WTC11 (cell line): ENCODE results near the gene SLC6A18. TPM values are rescaled to one million over a fixed set of nuclear protein-coding genes. Genes with fewer than 3 reads are reported as not detected.
"Not testable (repeated sequence)": the region's sequence is repeated elsewhere in the genome, so short reads cannot be mapped to it uniquely, and the experiment has no call there.

Source experiments
- ATAC-seq: fragments of 200-7000 bp; cut with Tn5 transposase; 2 replicates; pipeline ENCODE4 v1.10.0; 2021; ENCODE audit warnings: mild to moderate bottlenecking, moderate library complexity
- CTCF ChIA-PET: fragments of 300-600 bp; sonication (Branson Sonifier 250); formaldehyde crosslinking; loops from one replicate; lab custom pipeline; 2021; ENCODE audit warnings: antibody characterized with exemption; lab: Charles Lee
- POLR2A ChIA-PET: fragments of 350-600 bp; sonication (Branson Sonifier 250); formaldehyde crosslinking; loops from one replicate; lab custom pipeline; 2021; ENCODE audit warnings: antibody characterized with exemption; lab: Charles Lee
- DNase-seq: peaks from one replicate; pipeline ENCODE4 v3.0.0; 2021; ENCODE audit warnings: low spot score
- H3K27ac Mint-ChIP-seq: 2 replicates; pipeline ENCODE4 v1.8.0; 2021; ENCODE audit warnings: mixed read lengths
- H3K27me3 Mint-ChIP-seq: 2 replicates; pipeline ENCODE4 v1.8.0; 2021; ENCODE audit warnings: low read depth, mild to moderate bottlenecking, moderate library complexity, mixed read lengths
- H3K36me3 Mint-ChIP-seq: 2 replicates; pipeline ENCODE4 v1.8.0; 2021; ENCODE audit warnings: mixed read lengths
- H3K4me1 Mint-ChIP-seq: 2 replicates; pipeline ENCODE4 v1.8.0; 2022; ENCODE audit warnings: mixed read lengths
- H3K4me3 Mint-ChIP-seq: 2 replicates; pipeline ENCODE4 v1.8.0; 2021; ENCODE audit warnings: mild to moderate bottlenecking, moderate library complexity, mixed read lengths
- H3K9me3 Mint-ChIP-seq: 2 replicates; pipeline ENCODE4 v1.8.0; 2021; ENCODE audit warnings: mixed read lengths
- ATF2 ChIP-seq: sonication (generic); formaldehyde crosslinking; IDR thresholded peaks from 2 replicates; pipeline ENCODE4 v1.8.1; 2022; ENCODE audit warnings: low read depth, missing genetic modification reagents, borderline replicate concordance
- CBFB ChIP-seq: sonication (generic); formaldehyde crosslinking; IDR thresholded peaks from 2 replicates; pipeline ENCODE4 v1.8.1; 2022; ENCODE audit warnings: mild to moderate bottlenecking, low read depth, missing genetic modification reagents
- EMX1 ChIP-seq: fragments of 250-450 bp; sonication (Bioruptor Pico); IDR thresholded peaks from 2 replicates; pipeline ENCODE4 v1.8.0; 2021; ENCODE audit warnings: mild to moderate bottlenecking
- FOXK1 ChIP-seq: sonication (generic); formaldehyde crosslinking; IDR thresholded peaks from 2 replicates; pipeline ENCODE4 v1.8.0; 2022; ENCODE audit warnings: mild to moderate bottlenecking, moderate library complexity, missing genetic modification reagents
- FOXP1 ChIP-seq: sonication (generic); formaldehyde crosslinking; IDR thresholded peaks from 2 replicates; pipeline ENCODE4 v1.8.0; 2022; ENCODE audit warnings: missing genetic modification reagents, mild to moderate bottlenecking, moderate library complexity, borderline replicate concordance
- FOXP4 ChIP-seq: sonication (generic); formaldehyde crosslinking; IDR thresholded peaks from 2 replicates; pipeline ENCODE4 v1.8.0; 2022; ENCODE audit warnings: mild to moderate bottlenecking, missing genetic modification reagents
- GABPB1 ChIP-seq: sonication (generic); formaldehyde crosslinking; IDR thresholded peaks from 2 replicates; pipeline ENCODE4 v1.8.1; 2023; ENCODE audit warnings: mild to moderate bottlenecking, missing genetic modification reagents
- HMGXB4 ChIP-seq: sonication (generic); formaldehyde crosslinking; IDR thresholded peaks from 2 replicates; pipeline ENCODE4 v1.8.1; 2023; ENCODE audit warnings: mild to moderate bottlenecking, moderate library complexity, missing genetic modification reagents
- IRF2 ChIP-seq: sonication (generic); formaldehyde crosslinking; IDR thresholded peaks from 2 replicates; pipeline ENCODE4 v1.8.0; 2022; ENCODE audit warnings: low read depth, missing genetic modification reagents, borderline replicate concordance
- KAT7 ChIP-seq: sonication (generic); formaldehyde crosslinking; IDR thresholded peaks from 2 replicates; pipeline ENCODE4 v1.8.1; 2023; ENCODE audit warnings: missing genetic modification reagents, mild to moderate bottlenecking, borderline replicate concordance
- MYBL2 ChIP-seq: sonication (generic); formaldehyde crosslinking; IDR thresholded peaks from 2 replicates; pipeline ENCODE4 v1.8.1; 2023; ENCODE audit warnings: mild to moderate bottlenecking, moderate library complexity, missing genetic modification reagents
- NFE2L1 ChIP-seq: sonication (generic); formaldehyde crosslinking; IDR thresholded peaks from 2 replicates; pipeline ENCODE4 v1.8.1; 2023; ENCODE audit warnings: missing genetic modification reagents
- NR1H2 ChIP-seq: sonication (generic); formaldehyde crosslinking; IDR thresholded peaks from 2 replicates; pipeline ENCODE4 v1.9.0; 2021; ENCODE audit warnings: mild to moderate bottlenecking, moderate library complexity, missing genetic modification reagents
- PRRX2 ChIP-seq: fragments of 250-450 bp; sonication (Bioruptor Pico); IDR thresholded peaks from 2 replicates; pipeline ENCODE4 v1.8.0; 2021; ENCODE audit warnings: mild to moderate bottlenecking
- RORB ChIP-seq: fragments of 250-450 bp; sonication (Bioruptor Pico); IDR thresholded peaks from 2 replicates; pipeline ENCODE4 v1.9.0; 2021; ENCODE audit warnings: mild to moderate bottlenecking
- SOX15 ChIP-seq: fragments of 250-450 bp; sonication (Bioruptor Pico); IDR thresholded peaks from 2 replicates; pipeline ENCODE4 v1.9.0; 2021; ENCODE audit warnings: mild to moderate bottlenecking
- SP1 ChIP-seq: sonication (generic); formaldehyde crosslinking; conservative IDR thresholded peaks from 2 replicates; pipeline ENCODE4 v1.8.1; 2022; ENCODE audit warnings: missing genetic modification reagents
- TEAD4 ChIP-seq: sonication (generic); formaldehyde crosslinking; IDR thresholded peaks from 2 replicates; pipeline ENCODE4 v1.8.0; 2022; ENCODE audit warnings: mild to moderate bottlenecking, missing genetic modification reagents
- ZBTB43 ChIP-seq: sonication (generic); formaldehyde crosslinking; IDR thresholded peaks from 2 replicates; pipeline ENCODE4 v1.8.1; 2023; ENCODE audit warnings: mild to moderate bottlenecking, missing genetic modification reagents
- ZNF396 ChIP-seq: fragments of 250-450 bp; sonication (Bioruptor Pico); IDR thresholded peaks from 2 replicates; pipeline ENCODE4 v1.8.0; 2021; ENCODE audit warnings: mild to moderate bottlenecking, moderate library complexity, borderline replicate concordance
- ZSCAN18 ChIP-seq: fragments of 250-450 bp; sonication (Bioruptor Pico); IDR thresholded peaks from 2 replicates; pipeline ENCODE4 v2.1.2; 2022; ENCODE audit warnings: mild to moderate bottlenecking, moderate library complexity
- total RNA-seq: library from RNA; stranded (reverse); gene quantifications from 3 replicates; pipeline ENCODE4 v1.2.3, GENCODE V29; 2021
- TF ChIP-seq, protein P1 (sequence below): sonication (generic); formaldehyde crosslinking; IDR thresholded peaks from 2 replicates; pipeline ENCODE4 v1.8.0; 2022; ENCODE audit warnings: mild to moderate bottlenecking, missing genetic modification reagents

SLC6A18 gene
- total RNA-seq, 1 experiment from 2014 or later, result not detected

- POLR2A ChIA-PET, result no interaction called here
- no peak for ATAC-seq
- H3K27me3 Mint-ChIP-seq, result no peaks in the 10 kb centered on the region
Measured at GRCh38 chr5:1227667-1228066, 2.5 kb downstream of the SLC6A18 start.

DNA sequence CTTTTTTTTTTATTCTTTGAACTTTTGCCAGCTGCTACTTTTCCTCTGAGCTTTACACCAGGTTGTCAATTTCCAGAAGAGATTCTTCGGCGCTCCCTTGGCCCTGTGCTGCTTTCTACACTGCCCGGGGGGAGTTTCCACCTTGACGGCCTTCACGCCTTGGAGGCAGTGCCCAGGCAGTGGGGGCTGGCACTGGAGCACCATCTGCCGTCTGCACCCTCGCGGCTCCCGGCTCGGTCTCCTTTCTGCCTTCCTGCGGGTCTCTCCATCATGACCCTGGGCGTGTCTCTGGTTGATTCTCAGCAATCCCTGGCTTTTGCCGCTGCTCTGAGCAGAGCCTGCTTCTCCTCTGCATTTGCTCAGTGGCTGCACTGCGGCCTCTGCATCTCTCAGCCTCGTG, 2.9 kb downstream of the SLC6A18 start:
- no peak for DNase-seq
- POLR2A ChIA-PET, result no interaction called here

More at GRCh38 chr5:1227667-1228066, 2.5 kb downstream of the SLC6A18 start:
- CTCF ChIA-PET, result interaction anchor here (0.8 to 1.6 kb wide), 2 partner anchors 11 to 245 kb away, joined by 4 read pairs; no protein-coding TSS in a partner anchor
- TF ChIP-seq IRF2 (CRISPR knock-in tag), result no peak
- no peak for TF ChIP-seq FOXP1 (CRISPR knock-in tag)
- no peak for TF ChIP-seq EMX1 (CRISPR knock-in tag)
- no peak for TF ChIP-seq PRRX2 (CRISPR knock-in tag)
- no peak for TF ChIP-seq RORB (CRISPR knock-in tag)
- no peak for TF ChIP-seq FOXK1 (CRISPR knock-in tag)
- TF ChIP-seq GABPB1, result no peak
- TF ChIP-seq NR1H2 (CRISPR knock-in tag), result no peak
- TF ChIP-seq, protein P1, sequence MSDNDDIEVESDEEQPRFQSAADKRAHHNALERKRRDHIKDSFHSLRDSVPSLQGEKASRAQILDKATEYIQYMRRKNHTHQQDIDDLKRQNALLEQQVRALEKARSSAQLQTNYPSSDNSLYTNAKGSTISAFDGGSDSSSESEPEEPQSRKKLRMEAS, result no peak
- TF ChIP-seq HMGXB4 (CRISPR knock-in tag), result no peak
- no peak for TF ChIP-seq NFE2L1 (CRISPR knock-in tag)
- TF ChIP-seq MYBL2 (CRISPR knock-in tag), result no peak
- Mint-ChIP-seq H3K9me3 (no peaks in the 10 kb centered on the region; the same call in 1 of the 2 replicates), H3K4me1 (peaks cover 4% of the 10 kb centered on the region), H3K4me3 (no peak overlapping the region), H3K27ac (no peak overlapping the region), H3K36me3 (no peaks in the 10 kb centered on the region)
- no peak for DNase-seq

GRCh38 chr5:1229023-1229422, 3.8 kb downstream of the SLC6A18 start:
- peak overlapping the region; percentile 14; the same call in 1 of the 2 replicates for H3K27ac Mint-ChIP-seq
- H3K4me3 Mint-ChIP-seq, DNase-seq, H3K4me1 Mint-ChIP-seq, H3K27me3 Mint-ChIP-seq, ATAC-seq, H3K9me3 Mint-ChIP-seq, H3K36me3 Mint-ChIP-seq, CTCF ChIA-PET, POLR2A ChIA-PET: not testable (repeated sequence)

More for the DNA sequence above, 2.9 kb downstream of the SLC6A18 start:
- Mint-ChIP-seq H3K27ac (no peak overlapping the region), H3K36me3 (no peaks in the 10 kb centered on the region), H3K9me3 (no peaks in the 10 kb centered on the region)
- TF ChIP-seq TEAD4 (CRISPR knock-in tag) (no peak), ZSCAN18 (CRISPR knock-in tag) (no peak), ZBTB43 (CRISPR knock-in tag) (no peak), MYBL2 (CRISPR knock-in tag) (no peak), CBFB (CRISPR knock-in tag) (no peak), FOXK1 (CRISPR knock-in tag) (no peak), KAT7 (no peak), ZNF396 (CRISPR knock-in tag) (no peak), FOXP1 (CRISPR knock-in tag) (no peak), ATF2 (no peak), SP1 (CRISPR knock-in tag) (no peak), SOX15 (no peak), FOXP4 (CRISPR knock-in tag) (no peak)
- TF ChIP-seq, all 79 proteins: peak for 0
- no peaks in the 10 kb centered on the region for H3K27me3 Mint-ChIP-seq
- H3K4me1 Mint-ChIP-seq, result peaks cover 4% of the 10 kb centered on the region
- no peak for ATAC-seq
- H3K4me3 Mint-ChIP-seq, result no peak overlapping the region
- CTCF ChIA-PET, result interaction anchor here (0.8 to 1.6 kb wide), 2 partner anchors 11 to 245 kb away, joined by 4 read pairs; no protein-coding TSS in a partner anchor
